ENCODE measurements around the gene PSMB7.
"Not testable (repeated sequence)": the region's sequence is repeated elsewhere in the genome, so short reads cannot be mapped to it uniquely, and the experiment has no call there.

Gene PSMB7

GRCh38 chr9:124442826-124443225 lies 27.6 kb upstream of the PSMB7 start:
- DNase-seq (ENCODE audit: low read depth): no peak

- no peak for DNase-seq (ENCODE audit: low read depth)
Measured at GRCh38 chr9:124442379-124442778, 27.1 kb upstream of the PSMB7 start.

- no peak for DNase-seq (ENCODE audit: low read depth)
Measured at GRCh38 chr9:124441291-124441690, 26.0 kb upstream of the PSMB7 start.

GRCh38 chr9:124440786-124441185 lies 25.5 kb upstream of the PSMB7 start:
- no peak for DNase-seq (ENCODE audit: low read depth)

- DNase-seq (ENCODE audit: low read depth): no peak
Measured at GRCh38 chr9:124439686-124440243, 24.5 kb upstream of the PSMB7 start.

GRCh38 chr9:124439086-124439485 lies 23.8 kb upstream of the PSMB7 start:
- no peak for DNase-seq (ENCODE audit: low read depth)

GRCh38 chr9:124438091-124438490 lies 22.8 kb upstream of the PSMB7 start:
- no peak for DNase-seq (ENCODE audit: low read depth)

- no peak for DNase-seq (ENCODE audit: low read depth)
Measured at GRCh38 chr9:124437086-124437485, 21.8 kb upstream of the PSMB7 start.

GRCh38 chr9:124436320-124436719 lies 21.1 kb upstream of the PSMB7 start:
- no peak for DNase-seq (ENCODE audit: low read depth)

GRCh38 chr9:124429530-124429867 lies 14.3 kb upstream of the PSMB7 start:
- DNase-seq (ENCODE audit: low read depth): no peak

GRCh38 chr9:124428751-124429529 lies 13.7 kb upstream of the PSMB7 start:
- DNase-seq (ENCODE audit: low read depth): no peak

GRCh38 chr9:124427281-124427680 lies 12.0 kb upstream of the PSMB7 start:
- DNase-seq (ENCODE audit: low read depth): no peak

GRCh38 chr9:124426361-124426760 lies 11.1 kb upstream of the PSMB7 start:
- DNase-seq (ENCODE audit: low read depth): no peak

- DNase-seq (ENCODE audit: low read depth): not testable (repeated sequence)
Measured at GRCh38 chr9:124425733-124426132, 10.5 kb upstream of the PSMB7 start.

- DNase-seq (ENCODE audit: low read depth): no peak
Measured at GRCh38 chr9:124423591-124423990, 8.3 kb upstream of the PSMB7 start.

- DNase-seq (ENCODE audit: low read depth): no peak
Measured at GRCh38 chr9:124423155-124423554, 7.9 kb upstream of the PSMB7 start.

- no peak for DNase-seq (ENCODE audit: low read depth)
Measured at GRCh38 chr9:124420991-124421543, 5.8 kb upstream of the PSMB7 start.

GRCh38 chr9:124419832-124420489 lies 4.7 kb upstream of the PSMB7 start:
- DNase-seq (ENCODE audit: low read depth): no peak

GRCh38 chr9:124415852-124416484 lies 726 bp upstream of the PSMB7 start:
- DNase-seq (ENCODE audit: low read depth): no peak

GRCh38 chr9:124414612-124415011 lies 630 bp downstream of the PSMB7 start:
- DNase-seq (ENCODE audit: low read depth): no peak

GRCh38 chr9:124412228-124412575 lies 3.0 kb downstream of the PSMB7 start:
- DNase-seq (ENCODE audit: low read depth): no peak

- no peak for DNase-seq (ENCODE audit: low read depth)
Measured at GRCh38 chr9:124411514-124412227, 3.6 kb downstream of the PSMB7 start.

All from stimulated activated CD8-positive, alpha-beta memory T cell treated with anti-CD3 and anti-CD28 coated beads, Interleukin-7, amount 100 ng/mL, for 24 hours (primary cell).